ENCODE data around the gene CSAD. TPM values are rescaled to one million over a fixed set of nuclear protein-coding genes. Genes with fewer than 3 reads are reported as not detected.

The CSAD gene, protein sequence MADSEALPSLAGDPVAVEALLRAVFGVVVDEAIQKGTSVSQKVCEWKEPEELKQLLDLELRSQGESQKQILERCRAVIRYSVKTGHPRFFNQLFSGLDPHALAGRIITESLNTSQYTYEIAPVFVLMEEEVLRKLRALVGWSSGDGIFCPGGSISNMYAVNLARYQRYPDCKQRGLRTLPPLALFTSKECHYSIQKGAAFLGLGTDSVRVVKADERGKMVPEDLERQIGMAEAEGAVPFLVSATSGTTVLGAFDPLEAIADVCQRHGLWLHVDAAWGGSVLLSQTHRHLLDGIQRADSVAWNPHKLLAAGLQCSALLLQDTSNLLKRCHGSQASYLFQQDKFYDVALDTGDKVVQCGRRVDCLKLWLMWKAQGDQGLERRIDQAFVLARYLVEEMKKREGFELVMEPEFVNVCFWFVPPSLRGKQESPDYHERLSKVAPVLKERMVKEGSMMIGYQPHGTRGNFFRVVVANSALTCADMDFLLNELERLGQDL
- total RNA-seq (10 to 100 TPM in 4 of 9 donors, 1 to 10 TPM in 5; 4.3 to 14.8 (median 8.2) TPM), polyA plus RNA-seq (10 to 100 TPM in 1 of 2 donors, 1 to 10 TPM in 1; 4.6 to 26.5 TPM)
- long read RNA-seq, donor 1, partial matches to known transcripts: 0 of 5 reads
- long read RNA-seq, donor 1, other reads (novel, unspliced or antisense): 5 of 5 reads
- long read RNA-seq, donor 2, partial matches to known transcripts: 1 of 5 reads
- long read RNA-seq, donor 2, other reads (novel, unspliced or antisense): 4 of 5 reads
- long read RNA-seq, donor 3, partial matches to known transcripts: 0 of 2 reads
- long read RNA-seq, donor 3, other reads (novel, unspliced or antisense): 2 of 2 reads

- TF ChIP-seq POLR2A (IDR thresholded peaks at IDR 0.05): peak; percentile 32 to 86
- TF ChIP-seq, protein P1, sequence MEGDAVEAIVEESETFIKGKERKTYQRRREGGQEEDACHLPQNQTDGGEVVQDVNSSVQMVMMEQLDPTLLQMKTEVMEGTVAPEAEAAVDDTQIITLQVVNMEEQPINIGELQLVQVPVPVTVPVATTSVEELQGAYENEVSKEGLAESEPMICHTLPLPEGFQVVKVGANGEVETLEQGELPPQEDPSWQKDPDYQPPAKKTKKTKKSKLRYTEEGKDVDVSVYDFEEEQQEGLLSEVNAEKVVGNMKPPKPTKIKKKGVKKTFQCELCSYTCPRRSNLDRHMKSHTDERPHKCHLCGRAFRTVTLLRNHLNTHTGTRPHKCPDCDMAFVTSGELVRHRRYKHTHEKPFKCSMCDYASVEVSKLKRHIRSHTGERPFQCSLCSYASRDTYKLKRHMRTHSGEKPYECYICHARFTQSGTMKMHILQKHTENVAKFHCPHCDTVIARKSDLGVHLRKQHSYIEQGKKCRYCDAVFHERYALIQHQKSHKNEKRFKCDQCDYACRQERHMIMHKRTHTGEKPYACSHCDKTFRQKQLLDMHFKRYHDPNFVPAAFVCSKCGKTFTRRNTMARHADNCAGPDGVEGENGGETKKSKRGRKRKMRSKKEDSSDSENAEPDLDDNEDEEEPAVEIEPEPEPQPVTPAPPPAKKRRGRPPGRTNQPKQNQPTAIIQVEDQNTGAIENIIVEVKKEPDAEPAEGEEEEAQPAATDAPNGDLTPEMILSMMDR (IDR thresholded peaks at IDR 0.05): no peak
- 0 to 3% (median 1%) methylated on average over 18 to 70 of the region's 70 CpGs for WGBS, 4 donors
- ATAC-seq: peak; percentile 99
- DNase-seq: peak; percentile 98 to 99 (median 99)
- intact Hi-C loops (cut with DNase I): loop anchor here in 1 of 10 donors (2.0 kb wide), 1 partner anchor 40 kb away; no protein-coding TSS in a partner anchor
- H3K27ac ChIP-seq: peak within 1 kb of the TSS; percentile 86 to 98 (median 94)
- no peaks in the 10 kb centered on the region for H3K9me3 ChIP-seq
- no peaks in the 10 kb centered on the region for H3K27me3 ChIP-seq
- peaks cover 13 to 49% (median 35%) of the 10 kb centered on the region in 12 donors for H3K4me1 ChIP-seq
- peak within 1 kb of the TSS; percentile 61 to 92 (median 78) for H3K4me3 ChIP-seq
- H3K36me3 ChIP-seq: peaks cover 0 to 38% (median 35%) of the 10 kb centered on the region in 9 donors
These were observed at the start of gene CSAD, which contains the start of gene ZNF740 for GRCh38 chr12:53180220-53180930. Gene CSAD, minus strand, starts transcription at chr12:53180925. Its CDS starts 7,455 bp downstream, at chr12:53173470. Gene ZNF740, plus strand, starts transcription at chr12:53180722. Its CDS starts 1,262 bp downstream, at chr12:53181984.

DNA sequence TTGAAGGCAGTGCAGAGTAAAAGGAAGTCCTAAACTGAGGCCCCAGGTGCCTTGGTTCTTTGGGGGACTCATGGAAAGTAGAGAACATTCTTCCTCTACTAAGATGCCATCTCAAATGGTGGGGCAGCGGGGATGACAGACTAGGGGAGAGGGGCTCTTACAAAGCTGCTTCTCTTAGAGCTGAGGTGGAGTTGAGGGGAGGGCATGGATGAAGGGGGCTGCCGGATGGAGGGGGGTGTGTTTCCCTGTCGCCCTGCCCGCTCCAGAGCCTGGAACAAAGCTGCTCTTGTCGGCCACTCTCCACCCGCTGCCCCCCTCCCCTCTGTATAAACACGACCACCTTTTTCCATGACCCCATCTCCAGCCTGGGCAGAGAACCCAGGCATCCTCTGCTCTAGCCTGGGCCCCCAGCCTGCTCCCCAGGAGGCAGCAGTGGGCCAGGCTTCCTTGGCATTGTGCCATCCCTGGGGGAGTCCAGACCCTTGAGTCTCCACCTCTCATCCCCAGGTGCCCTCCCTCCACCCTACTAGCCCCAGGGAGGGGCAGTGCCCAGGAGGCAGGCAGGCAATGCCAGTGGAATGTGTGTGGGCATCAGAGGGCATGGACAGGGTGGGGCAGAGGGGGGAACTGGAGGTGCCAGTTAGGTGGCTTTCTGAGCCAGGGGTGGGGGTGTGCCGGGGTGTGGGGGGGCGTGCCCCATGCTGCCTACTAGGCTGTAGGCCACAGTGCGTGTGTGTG is 49.6 kb upstream of the CSAD start:
- peaks cover 0 to 5% (median 0%) of the 10 kb centered on the region in 9 donors for H3K36me3 ChIP-seq
- no peaks in the 10 kb centered on the region for H3K27me3 ChIP-seq
- intact Hi-C loops (cut with DNase I): no loop called here
- peaks cover 0 to 38% (median 25%) of the 10 kb centered on the region in 12 donors for H3K4me1 ChIP-seq
- no peaks in the 10 kb centered on the region for H3K9me3 ChIP-seq
- DNase-seq (no peak), ATAC-seq (no peak)
- H3K27ac ChIP-seq: peak overlapping the region in 1 of 12 donors; percentile 83
- TF ChIP-seq, protein P1 (IDR thresholded peaks at IDR 0.05): no peak
- no peak for TF ChIP-seq POLR2A (IDR thresholded peaks at IDR 0.05)
- WGBS, 4 donors: 78 to 87% (median 81%) methylated on average over 8 to 10 of the region's 10 CpGs
- no peak overlapping the region for H3K4me3 ChIP-seq

- intact Hi-C loops (cut with DNase I): no loop called here
- TF ChIP-seq POLR2A (IDR thresholded peaks at IDR 0.05): no peak
- TF ChIP-seq, protein P1 (IDR thresholded peaks at IDR 0.05): no peak
- Histone ChIP-seq H3K4me3 (no peak overlapping the region), H3K27ac (peak overlapping the region in 1 of 12 donors; percentile 17), H3K36me3 (peaks cover 0 to 5% (median 0%) of the 10 kb centered on the region in 9 donors), H3K27me3 (no peaks in the 10 kb centered on the region), H3K9me3 (no peaks in the 10 kb centered on the region), H3K4me1 (peaks cover 0 to 45% (median 29%) of the 10 kb centered on the region in 12 donors)
- no peak for DNase-seq
- 90 to 97% (median 91%) methylated on average over 2 of the region's 2 CpGs for WGBS, 4 donors
- ATAC-seq: no peak
These were observed 48.7 kb upstream of the CSAD start for GRCh38 chr12:53229454-53229853.
